Measurements from ENCODE around the gene BCL7A.
"Not testable (repeated sequence)": the region's sequence is repeated elsewhere in the genome, so short reads cannot be mapped to it uniquely, and the experiment has no call there.

Gene BCL7A

DNA sequence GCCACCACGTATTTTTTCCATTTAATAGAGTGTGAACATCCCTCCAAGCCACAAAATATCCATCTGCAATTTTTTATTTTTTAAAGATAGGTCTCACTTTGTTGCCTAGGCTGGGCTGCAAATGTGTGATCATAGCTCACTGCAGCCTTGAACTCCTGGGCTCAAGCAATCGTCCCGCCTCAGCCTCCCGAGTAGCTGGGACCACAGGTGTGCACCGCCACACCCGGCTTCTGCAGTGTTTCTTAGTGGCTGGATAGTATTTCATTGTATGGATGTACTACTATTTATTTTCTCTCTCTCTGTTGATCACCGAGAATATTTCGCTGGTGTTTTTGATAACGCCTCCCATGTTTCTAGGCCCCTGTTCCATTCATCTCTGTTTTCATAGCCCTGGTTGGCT lies 74.3 kb downstream of the BCL7A start:
- no peak for DNase-seq (ENCODE audit: low spot score)

DNA sequence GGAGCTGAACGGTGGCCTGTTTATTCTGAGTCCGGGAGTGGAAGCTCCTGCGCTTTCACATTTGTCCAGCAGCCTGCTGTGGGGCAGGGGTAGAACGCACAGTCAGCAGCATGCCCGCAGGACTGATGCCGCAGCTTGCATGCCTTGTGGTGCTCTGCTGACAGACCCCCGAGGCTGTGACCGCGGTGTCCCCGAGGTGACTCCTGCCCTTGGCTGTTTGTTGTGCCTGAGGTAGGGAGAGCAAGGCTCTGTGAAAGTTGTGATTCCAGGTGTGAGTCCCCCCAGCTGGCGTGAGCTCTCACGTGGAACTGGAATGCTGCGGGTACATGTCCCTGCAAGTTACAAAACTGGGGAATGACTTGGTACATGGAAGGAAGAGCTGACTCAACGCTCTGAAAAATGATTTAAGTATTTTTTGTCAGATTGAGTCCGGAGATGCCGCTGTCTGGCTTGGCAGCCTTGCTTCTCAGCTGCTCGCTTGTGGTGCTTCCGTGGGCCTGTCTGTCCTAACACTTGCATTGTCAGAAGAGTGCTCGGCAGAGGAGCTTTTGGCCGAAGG lies 75.0 kb downstream of the BCL7A start:
- no peak for DNase-seq (ENCODE audit: low spot score)

DNA sequence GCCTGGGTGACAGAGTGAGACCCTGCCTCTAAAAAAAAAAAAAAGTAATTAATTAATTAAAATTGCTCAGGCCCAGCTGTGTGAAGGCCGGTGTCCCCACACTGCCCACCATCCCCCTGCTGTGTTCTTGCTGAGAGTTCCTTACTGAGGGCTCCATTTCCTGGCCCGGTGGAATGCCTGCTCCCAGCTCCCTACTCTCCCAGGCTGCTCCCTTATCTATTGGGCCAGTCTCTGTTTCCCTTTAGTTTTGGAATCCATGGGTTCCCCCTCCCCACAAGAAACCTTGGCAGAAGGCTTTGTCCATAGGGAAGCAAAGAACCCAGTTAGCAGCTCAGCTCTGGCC lies 75.9 kb downstream of the BCL7A start:
- no peak for DNase-seq (ENCODE audit: low spot score)

DNA sequence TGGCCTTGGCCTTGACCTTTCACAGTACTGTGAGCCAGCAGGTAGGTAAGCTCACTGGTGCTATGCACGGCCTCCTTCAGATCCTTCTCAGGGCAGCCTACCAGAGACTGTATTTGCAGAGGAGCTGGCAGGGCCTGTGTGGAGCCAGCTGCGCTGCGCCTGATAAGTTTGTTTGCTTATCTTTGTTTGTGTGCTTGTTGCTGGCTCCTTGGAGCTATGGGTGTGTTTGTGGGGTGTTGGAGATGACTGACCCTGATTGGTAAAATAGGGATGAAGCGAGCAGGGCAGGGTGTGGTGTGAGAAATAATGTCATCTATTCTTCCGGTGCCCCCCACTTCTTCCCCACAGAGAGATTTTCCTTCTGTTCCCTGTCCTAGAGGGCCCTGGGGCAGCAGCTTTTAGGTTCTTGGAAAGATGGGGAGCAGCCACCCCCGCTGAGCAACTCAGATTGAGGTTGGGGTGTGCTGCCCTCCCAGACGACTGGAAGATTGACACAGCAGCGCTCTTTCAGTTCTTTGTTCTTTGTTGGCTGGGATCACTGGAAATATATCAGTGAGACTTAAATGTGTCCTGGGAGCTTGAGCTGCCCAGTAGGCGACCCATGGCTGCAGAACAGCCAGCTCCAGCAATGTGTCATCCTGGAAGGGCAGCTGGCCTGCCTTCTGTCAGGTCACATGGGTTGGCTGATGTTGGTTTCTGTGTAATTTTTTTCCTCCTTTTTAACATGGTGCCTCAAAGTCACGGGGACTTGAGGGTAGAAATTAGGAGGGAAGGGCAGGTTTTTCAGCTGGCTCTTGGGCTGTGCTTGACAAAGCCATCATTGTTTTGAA lies 76.5 kb downstream of the BCL7A start:
- DNase-seq (ENCODE audit: low spot score), result no peak

DNA sequence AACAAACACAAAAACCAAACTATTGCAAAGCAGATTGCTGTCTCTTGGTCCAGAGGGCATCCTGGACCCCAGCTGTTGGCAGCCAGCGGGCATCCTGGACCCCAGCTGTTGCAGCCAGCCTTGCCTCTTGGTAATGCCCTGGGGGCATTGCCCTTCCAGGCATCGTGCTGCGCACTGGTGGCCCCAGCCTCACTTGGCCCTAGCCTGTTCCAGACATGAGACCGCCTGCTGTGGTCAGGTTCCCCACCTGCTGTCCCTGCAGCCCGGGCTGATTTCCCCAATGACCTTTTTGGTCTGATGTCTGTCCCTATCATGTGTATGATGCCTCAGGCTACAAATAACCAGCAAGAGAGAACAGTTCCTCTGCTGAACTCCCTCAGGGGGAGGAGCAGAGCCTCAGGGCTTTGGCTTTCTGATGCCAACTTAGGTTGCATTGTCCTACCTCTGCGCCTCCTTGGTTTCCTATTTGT lies 77.6 kb downstream of the BCL7A start:
- DNase-seq (ENCODE audit: low spot score), result no peak

DNA sequence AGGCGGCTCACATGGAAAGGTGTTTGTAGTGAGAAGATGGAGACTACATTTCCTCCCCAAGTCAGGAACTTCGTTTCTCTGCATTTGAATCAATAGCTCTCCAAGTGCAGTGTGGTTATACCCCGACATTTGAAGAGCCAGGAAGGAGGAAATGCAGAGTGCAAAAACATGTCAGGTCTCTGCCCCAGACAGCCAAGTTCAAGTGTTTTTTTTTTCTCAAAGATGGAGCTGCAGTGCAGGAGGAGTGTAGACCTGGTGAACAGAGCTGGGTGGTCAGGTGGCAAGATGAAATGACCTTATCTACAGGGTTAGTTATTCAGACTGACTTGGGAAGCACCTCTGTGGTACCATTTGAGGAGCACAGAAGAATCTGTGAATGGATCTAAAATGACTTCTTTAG lies 78.2 kb downstream of the BCL7A start:
- DNase-seq (ENCODE audit: low spot score), result no peak

DNA sequence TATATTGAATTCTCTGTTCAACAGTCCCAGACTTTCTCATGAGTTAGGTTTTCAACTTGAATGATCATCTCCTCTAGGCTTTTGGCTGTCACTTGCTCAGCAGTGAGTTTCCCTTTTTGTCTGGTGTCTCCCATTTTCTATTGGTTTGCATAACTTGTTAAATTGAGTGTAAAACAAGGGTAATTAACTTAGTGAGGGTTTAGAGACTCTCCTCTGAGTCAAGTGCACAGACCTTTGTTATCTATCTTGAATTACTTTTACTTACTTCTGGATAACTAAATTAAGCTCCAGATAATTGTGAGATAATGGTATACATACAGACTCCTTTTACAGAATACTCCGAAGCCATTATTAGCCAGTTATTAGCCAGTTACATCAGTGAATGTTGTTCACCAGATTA lies 78.9 kb downstream of the BCL7A start:
- DNase-seq (ENCODE audit: low spot score), result no peak

DNA sequence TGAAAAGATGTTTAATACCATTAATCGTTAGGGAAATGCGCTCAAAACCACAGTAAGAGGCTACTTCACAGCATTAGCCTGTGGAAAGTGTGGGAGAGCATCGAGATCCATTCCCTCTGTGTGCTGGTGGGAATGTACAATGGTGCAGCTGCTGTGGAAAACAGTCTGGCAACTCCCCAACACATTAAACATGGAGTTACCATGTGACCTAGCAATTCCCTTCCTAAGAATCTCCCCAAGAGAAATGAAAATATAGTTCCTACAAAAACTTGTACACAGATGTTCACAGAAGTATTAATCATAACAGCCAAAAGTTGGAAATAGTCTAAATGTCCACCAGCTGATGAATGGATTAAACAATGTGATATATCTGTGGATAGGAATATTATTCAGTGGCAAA lies 80.6 kb downstream of the BCL7A start:
- DNase-seq (ENCODE audit: low spot score), result no peak

DNA sequence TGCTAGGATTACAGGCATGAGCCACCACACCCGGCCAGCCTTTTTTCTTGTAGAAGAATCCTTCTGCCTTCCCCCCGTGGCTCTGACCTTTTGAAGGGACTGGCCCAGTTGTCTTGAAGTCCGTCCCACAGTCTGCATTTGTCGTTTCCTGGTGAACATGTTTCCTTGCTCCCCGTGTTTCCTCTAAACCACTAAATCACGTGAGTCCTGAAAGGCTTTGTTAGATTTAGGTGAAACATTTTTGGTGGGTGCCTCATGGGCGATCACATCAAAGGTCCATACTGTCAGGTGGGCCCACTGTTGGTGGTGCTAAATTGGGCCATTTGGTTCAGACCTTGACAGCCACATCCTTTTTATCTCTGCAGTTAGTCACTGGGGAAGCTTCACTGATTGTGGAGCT lies 83.2 kb downstream of the BCL7A start:
- no peak for DNase-seq (ENCODE audit: low spot score)

DNA sequence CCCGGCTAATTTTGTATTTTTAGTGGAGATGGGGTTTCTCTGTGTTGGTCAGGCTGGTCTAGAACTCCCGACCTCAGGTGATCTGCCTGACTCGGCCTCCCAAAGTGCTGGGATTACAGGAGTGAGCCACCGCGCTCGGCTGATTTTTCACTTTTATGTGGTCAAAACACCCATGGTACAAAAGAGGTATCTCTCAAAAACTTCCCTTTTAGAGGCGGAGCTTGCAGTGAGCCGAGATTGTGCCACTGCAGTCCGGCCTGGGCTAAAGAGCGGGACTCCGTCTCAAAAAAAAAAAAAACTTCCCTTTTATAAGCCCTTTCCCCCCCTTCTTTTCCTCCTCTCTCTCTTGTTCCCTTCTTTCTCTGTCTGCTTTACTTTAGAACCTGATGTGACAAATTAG lies 83.8 kb downstream of the BCL7A start:
- not testable (repeated sequence) for DNase-seq (ENCODE audit: low spot score)

DNA sequence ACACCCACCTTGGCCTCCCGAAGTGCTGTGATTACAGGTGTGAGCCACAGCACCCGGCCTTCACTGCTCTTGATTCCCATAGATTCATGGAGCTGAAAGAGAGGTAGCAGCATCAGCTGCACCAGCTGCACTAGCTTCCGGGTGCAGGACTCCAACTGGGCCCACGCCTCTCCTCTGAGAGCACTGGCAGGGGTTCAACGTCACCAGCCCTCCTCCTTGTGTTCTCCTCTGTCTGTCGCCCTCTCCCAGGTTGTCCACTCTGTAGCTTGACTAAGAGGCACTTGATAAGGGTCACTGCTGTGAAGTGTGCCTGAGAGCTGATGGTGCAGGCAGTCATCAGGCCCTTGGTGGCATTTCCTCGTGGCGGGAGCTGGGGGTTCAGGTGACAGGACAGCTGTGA lies 85.2 kb downstream of the BCL7A start:
- no peak for DNase-seq (ENCODE audit: low spot score)

DNA sequence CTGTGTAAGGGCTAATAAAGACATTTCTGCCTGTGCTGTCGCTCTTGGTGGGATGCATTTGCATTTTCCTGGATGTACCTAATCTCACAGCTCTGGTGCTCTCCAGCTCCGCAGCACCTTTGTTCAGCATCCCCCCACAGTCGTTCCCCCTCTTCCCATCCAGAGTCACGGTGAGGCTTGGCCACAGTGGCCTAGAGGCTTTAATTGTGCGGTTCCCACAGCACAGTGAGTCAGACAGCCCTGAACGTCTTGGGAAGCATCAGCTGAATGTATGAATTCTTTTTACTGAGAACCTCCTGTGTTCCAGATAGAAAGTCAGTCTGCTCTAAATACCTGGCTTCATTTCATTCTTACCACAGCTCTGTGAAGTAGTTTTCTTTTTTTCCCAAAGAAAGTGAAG lies 85.6 kb downstream of the BCL7A start:
- no peak for DNase-seq (ENCODE audit: low spot score)

DNA sequence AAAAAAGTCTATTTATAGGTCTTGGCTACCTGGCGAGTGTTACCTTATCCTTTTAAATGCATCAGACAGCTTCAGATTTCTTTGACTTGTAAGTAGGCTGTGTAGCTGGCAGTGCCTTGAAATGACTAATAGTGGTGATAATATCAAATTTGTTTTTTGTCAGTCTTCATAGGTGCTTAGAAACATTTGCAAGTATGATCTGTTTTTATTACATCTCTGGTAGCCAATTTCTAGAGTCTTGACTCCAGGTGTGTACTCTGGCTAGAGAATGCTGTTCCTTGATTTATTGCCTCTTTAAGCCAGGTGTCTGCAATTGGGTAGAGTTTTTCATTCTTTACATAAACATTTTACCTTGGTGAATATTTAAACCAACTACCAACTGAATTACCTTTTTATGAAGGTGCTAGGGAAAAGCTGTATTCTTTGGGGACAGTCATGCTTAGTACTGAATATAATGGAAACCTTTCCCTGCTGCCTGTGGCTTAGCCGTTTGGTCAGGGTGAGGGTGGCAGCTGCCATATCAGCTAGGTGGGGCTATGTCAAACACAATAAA lies 89.5 kb downstream of the BCL7A start:
- DNase-seq (ENCODE audit: low spot score), result no peak

All from NAMALWA (cell line).